HepG2 (cell line): ENCODE results near the gene LRP10. TPM values are rescaled to one million over a fixed set of nuclear protein-coding genes. Genes with fewer than 3 reads are reported as not detected.
A peak's percentile ranks its signal among the peaks of the same experiment; 100 is the strongest.

ENCODE experiments used
- ARNTL ChIP-seq: sonication (generic); formaldehyde crosslinking; IDR thresholded peaks from 2 replicates; pipeline ENCODE4 v1.4.0; 2020; ENCODE audit warnings: mild to moderate bottlenecking, missing genetic modification reagents
- CBFB ChIP-seq: sonication (generic); formaldehyde crosslinking; IDR thresholded peaks from 2 replicates; pipeline ENCODE4 v1.4.0; 2020; ENCODE audit warnings: missing genetic modification reagents
- KAT8 ChIP-seq: IDR thresholded peaks from 2 replicates; pipeline ENCODE4 v1.6.1; 2016; ENCODE audit warnings: missing genetic modification reagents, missing compliant biosample characterization
- KLF6 ChIP-seq: IDR thresholded peaks from 2 replicates; pipeline ENCODE4 v1.8.0; 2016; ENCODE audit warnings: missing biosample characterization, missing genetic modification reagents
- ONECUT2 ChIP-seq: sonication (generic); formaldehyde crosslinking; IDR thresholded peaks from 2 replicates; pipeline ENCODE4 v1.4.0; 2020; ENCODE audit warnings: missing genetic modification reagents
- SATB2 ChIP-seq: sonication (generic); formaldehyde crosslinking; IDR thresholded peaks from 2 replicates; pipeline ENCODE4 v1.5.0; 2020; ENCODE audit warnings: missing genetic modification reagents
- TEAD2 ChIP-seq: sonication (generic); formaldehyde crosslinking; IDR thresholded peaks from 2 replicates; pipeline ENCODE4 v1.9.0; 2021; ENCODE audit warnings: missing genetic modification reagents
- ZBTB26 ChIP-seq: IDR thresholded peaks from 2 replicates; pipeline ENCODE4 v1.6.1; 2016; ENCODE audit warnings: missing compliant biosample characterization, missing genetic modification reagents, borderline replicate concordance
- ZC3H4 ChIP-seq: sonication (generic); formaldehyde crosslinking; IDR thresholded peaks from 2 replicates; pipeline ENCODE4 v1.4.0; 2020; ENCODE audit warnings: missing genetic modification reagents, borderline replicate concordance
- ZNF124 ChIP-seq: sonication (generic); formaldehyde crosslinking; IDR thresholded peaks from 2 replicates; pipeline ENCODE4 v1.4.0; 2020; ENCODE audit warnings: missing genetic modification reagents
- ZNF24 ChIP-seq: fragments of 450-650 bp; IDR thresholded peaks from 2 replicates; pipeline ENCODE4 v1.6.1; 2017; ENCODE audit warnings: antibody characterized with exemption, mild to moderate bottlenecking
- ZNF292 ChIP-seq: sonication (generic); formaldehyde crosslinking; IDR thresholded peaks from 2 replicates; pipeline ENCODE4 v1.8.1; 2022; ENCODE audit warnings: mild to moderate bottlenecking, low read depth, missing genetic modification reagents, borderline replicate concordance
- ZNF546 ChIP-seq: sonication (generic); formaldehyde crosslinking; conservative IDR thresholded peaks from 2 replicates; pipeline ENCODE4 v1.8.1; 2023; ENCODE audit warnings: mild to moderate bottlenecking, missing genetic modification reagents
- polyA plus RNA-seq, 8 experiments: library from polyadenylated mRNA; depleted of rRNA in 3 of 8; stranded (reverse) in 7 of 8; unstranded in 1 of 8; fragments of >200 nt; fragmentation: Illumina TruSeq in 4 of 8; extraction: Trizol in 4 of 8; gene quantifications; 2 replicates each; pipeline versions ENCODE4 v1.2.1 to v1.2.3, GENCODE V29; 2011 to 2016; ENCODE audit warnings: low read depth in 4 of 8, missing spikeins in 1 of 8, mixed read lengths in 1 of 8; ENCODE audit not compliant: insufficient read depth in 1 of 8
- total RNA-seq, 5 experiments: library from RNA; depleted of rRNA; stranded (reverse); fragments of >200 nt; fragmentation: Illumina TruSeq; extraction: Trizol; gene quantifications; 2 replicates each; pipeline ENCODE4 v1.2.3, GENCODE V29; 2016; ENCODE audit warnings: low read depth in 1 of 5
- TF ChIP-seq, protein P1 (sequence below): IDR thresholded peaks from 2 replicates; pipeline ENCODE4 v1.6.1; 2016; ENCODE audit warnings: low read depth, missing genetic modification reagents, missing compliant biosample characterization
- TF ChIP-seq, protein P2 (sequence below): sonication (generic); formaldehyde crosslinking; IDR thresholded peaks from 2 replicates; pipeline ENCODE4 v1.4.0; 2020; ENCODE audit warnings: mild to moderate bottlenecking, missing genetic modification reagents
- TF ChIP-seq, protein P3 (sequence below), 2 experiments: sonication (generic) in 1 of 2; formaldehyde crosslinking in 1 of 2; IDR thresholded peaks; 2 replicates each; pipeline versions ENCODE4 v1.4.0 to v1.6.1; 2018 to 2020; ENCODE audit warnings: missing genetic modification reagents in 2 of 2, borderline replicate concordance in 1 of 2, low read depth in 1 of 2, mild to moderate bottlenecking in 1 of 2, missing biosample characterization in 1 of 2

The LRP10 gene
- total and polyA plus RNA-seq, 2 of the 13 experiments (the other 11 are each of a cell fraction or from before 2014, with no cell fraction given) = 16.9 to 45.2 TPM

- no peak for TF ChIP-seq ZBTB26
- TF ChIP-seq ARNTL (CRISPR knock-in tag) = no peak; the same call in 1 of the 2 replicates
- TF ChIP-seq KAT8 (CRISPR knock-in tag) = peak; percentile 78
- TF ChIP-seq ONECUT2 = peak; percentile 2; the same call in 1 of the 2 replicates
- TF ChIP-seq ZNF292 = no peak
- TF ChIP-seq SATB2 (CRISPR knock-in tag) = peak; percentile 43; the same call in 1 of the 2 replicates
- TF ChIP-seq ZC3H4 = no peak
- TF ChIP-seq ZNF24 = no peak
- TF ChIP-seq, protein P1, sequence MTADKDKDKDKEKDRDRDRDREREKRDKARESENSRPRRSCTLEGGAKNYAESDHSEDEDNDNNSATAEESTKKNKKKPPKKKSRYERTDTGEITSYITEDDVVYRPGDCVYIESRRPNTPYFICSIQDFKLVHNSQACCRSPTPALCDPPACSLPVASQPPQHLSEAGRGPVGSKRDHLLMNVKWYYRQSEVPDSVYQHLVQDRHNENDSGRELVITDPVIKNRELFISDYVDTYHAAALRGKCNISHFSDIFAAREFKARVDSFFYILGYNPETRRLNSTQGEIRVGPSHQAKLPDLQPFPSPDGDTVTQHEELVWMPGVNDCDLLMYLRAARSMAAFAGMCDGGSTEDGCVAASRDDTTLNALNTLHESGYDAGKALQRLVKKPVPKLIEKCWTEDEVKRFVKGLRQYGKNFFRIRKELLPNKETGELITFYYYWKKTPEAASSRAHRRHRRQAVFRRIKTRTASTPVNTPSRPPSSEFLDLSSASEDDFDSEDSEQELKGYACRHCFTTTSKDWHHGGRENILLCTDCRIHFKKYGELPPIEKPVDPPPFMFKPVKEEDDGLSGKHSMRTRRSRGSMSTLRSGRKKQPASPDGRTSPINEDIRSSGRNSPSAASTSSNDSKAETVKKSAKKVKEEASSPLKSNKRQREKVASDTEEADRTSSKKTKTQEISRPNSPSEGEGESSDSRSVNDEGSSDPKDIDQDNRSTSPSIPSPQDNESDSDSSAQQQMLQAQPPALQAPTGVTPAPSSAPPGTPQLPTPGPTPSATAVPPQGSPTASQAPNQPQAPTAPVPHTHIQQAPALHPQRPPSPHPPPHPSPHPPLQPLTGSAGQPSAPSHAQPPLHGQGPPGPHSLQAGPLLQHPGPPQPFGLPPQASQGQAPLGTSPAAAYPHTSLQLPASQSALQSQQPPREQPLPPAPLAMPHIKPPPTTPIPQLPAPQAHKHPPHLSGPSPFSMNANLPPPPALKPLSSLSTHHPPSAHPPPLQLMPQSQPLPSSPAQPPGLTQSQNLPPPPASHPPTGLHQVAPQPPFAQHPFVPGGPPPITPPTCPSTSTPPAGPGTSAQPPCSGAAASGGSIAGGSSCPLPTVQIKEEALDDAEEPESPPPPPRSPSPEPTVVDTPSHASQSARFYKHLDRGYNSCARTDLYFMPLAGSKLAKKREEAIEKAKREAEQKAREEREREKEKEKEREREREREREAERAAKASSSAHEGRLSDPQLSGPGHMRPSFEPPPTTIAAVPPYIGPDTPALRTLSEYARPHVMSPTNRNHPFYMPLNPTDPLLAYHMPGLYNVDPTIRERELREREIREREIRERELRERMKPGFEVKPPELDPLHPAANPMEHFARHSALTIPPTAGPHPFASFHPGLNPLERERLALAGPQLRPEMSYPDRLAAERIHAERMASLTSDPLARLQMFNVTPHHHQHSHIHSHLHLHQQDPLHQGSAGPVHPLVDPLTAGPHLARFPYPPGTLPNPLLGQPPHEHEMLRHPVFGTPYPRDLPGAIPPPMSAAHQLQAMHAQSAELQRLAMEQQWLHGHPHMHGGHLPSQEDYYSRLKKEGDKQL = no peak
- 0 out of 2 replicates have a peak, but pooled peaks have one; percentile 16 for TF ChIP-seq CBFB
- TF ChIP-seq ZNF546 (CRISPR knock-in tag) = 0 out of 2 replicates have a peak, but pooled peaks have one; percentile 36
- TF ChIP-seq, protein P2, sequence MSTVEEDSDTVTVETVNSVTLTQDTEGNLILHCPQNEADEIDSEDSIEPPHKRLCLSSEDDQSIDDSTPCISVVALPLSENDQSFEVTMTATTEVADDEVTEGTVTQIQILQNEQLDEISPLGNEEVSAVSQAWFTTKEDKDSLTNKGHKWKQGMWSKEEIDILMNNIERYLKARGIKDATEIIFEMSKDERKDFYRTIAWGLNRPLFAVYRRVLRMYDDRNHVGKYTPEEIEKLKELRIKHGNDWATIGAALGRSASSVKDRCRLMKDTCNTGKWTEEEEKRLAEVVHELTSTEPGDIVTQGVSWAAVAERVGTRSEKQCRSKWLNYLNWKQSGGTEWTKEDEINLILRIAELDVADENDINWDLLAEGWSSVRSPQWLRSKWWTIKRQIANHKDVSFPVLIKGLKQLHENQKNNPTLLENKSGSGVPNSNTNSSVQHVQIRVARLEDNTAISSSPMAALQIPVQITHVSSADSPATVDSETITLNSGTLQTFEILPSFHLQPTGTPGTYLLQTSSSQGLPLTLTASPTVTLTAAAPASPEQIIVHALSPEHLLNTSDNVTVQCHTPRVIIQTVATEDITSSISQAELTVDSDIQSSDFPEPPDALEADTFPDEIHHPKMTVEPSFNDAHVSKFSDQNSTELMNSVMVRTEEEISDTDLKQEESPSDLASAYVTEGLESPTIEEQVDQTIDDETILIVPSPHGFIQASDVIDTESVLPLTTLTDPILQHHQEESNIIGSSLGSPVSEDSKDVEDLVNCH (CRISPR knock-in tag) = no peak; the same call in 1 of the 2 replicates
- 0 out of 2 replicates have a peak, but pooled peaks have one; percentile 47 for TF ChIP-seq TEAD2 (CRISPR knock-in tag)
- TF ChIP-seq ZNF124 (CRISPR knock-in tag) = peak; percentile 59; the same call in 1 of the 2 replicates
- TF ChIP-seq, protein P3, sequence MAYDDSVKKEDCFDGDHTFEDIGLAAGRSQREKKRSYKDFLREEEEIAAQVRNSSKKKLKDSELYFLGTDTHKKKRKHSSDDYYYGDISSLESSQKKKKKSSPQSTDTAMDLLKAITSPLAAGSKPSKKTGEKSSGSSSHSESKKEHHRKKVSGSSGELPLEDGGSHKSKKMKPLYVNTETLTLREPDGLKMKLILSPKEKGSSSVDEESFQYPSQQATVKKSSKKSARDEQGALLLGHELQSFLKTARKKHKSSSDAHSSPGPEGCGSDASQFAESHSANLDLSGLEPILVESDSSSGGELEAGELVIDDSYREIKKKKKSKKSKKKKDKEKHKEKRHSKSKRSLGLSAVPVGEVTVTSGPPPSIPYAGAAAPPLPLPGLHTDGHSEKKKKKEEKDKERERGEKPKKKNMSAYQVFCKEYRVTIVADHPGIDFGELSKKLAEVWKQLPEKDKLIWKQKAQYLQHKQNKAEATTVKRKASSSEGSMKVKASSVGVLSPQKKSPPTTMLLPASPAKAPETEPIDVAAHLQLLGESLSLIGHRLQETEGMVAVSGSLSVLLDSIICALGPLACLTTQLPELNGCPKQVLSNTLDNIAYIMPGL (CRISPR knock-in tag; IDR thresholded peaks at IDR 0.05; ENCODE audit: borderline replicate concordance in 1 of 2, low read depth in 1 of 2) = peak; percentile 86 to 91
- TF ChIP-seq KLF6 (CRISPR knock-in tag) = 0 out of 2 replicates have a peak, but pooled peaks have one; percentile 52
These were observed 34.3 kb upstream of the LRP10 start (continued) for GRCh38 chr14:22837114-22837749.
